HepG2 (cell line): Measurements from ENCODE around the gene MUL1. TPM values are rescaled to one million over a fixed set of nuclear protein-coding genes. Genes with fewer than 3 reads are reported as not detected.

ENCODE experiments used
- AHR ChIP-seq: IDR thresholded peaks from 2 replicates; pipeline ENCODE4 v1.6.1; 2018; ENCODE audit warnings: missing genetic modification reagents, missing compliant biosample characterization
- ATF4 ChIP-seq, 2 experiments: fragments of 450-650 bp in 1 of 2; sonication (generic) in 1 of 2; formaldehyde crosslinking; IDR thresholded peaks; 2 replicates each; pipeline versions ENCODE4 v1.5.0 to v1.8.0; 2020 to 2022; ENCODE audit warnings: mild to moderate bottlenecking in 1 of 2, missing genetic modification reagents in 1 of 2
- CAMTA2 ChIP-seq: sonication (generic); formaldehyde crosslinking; IDR thresholded peaks from 2 replicates; pipeline ENCODE4 v1.4.0; 2020; ENCODE audit warnings: mild to moderate bottlenecking, missing genetic modification reagents, borderline replicate concordance
- DR1 ChIP-seq: sonication (generic); formaldehyde crosslinking; IDR thresholded peaks from 2 replicates; pipeline ENCODE4 v1.8.0; 2021; ENCODE audit warnings: mild to moderate bottlenecking, missing genetic modification reagents, inconsistent platforms
- HMGXB4 ChIP-seq, 2 experiments: sonication (generic) in 1 of 2; formaldehyde crosslinking in 1 of 2; IDR thresholded peaks; 2 replicates each; pipeline versions ENCODE4 v1.4.0 to v1.6.1; 2018 to 2020; ENCODE audit warnings: missing genetic modification reagents in 2 of 2, borderline replicate concordance in 1 of 2, low read depth in 1 of 2, mild to moderate bottlenecking in 1 of 2, missing biosample characterization in 1 of 2
- MED13 ChIP-seq: sonication (generic); formaldehyde crosslinking; IDR thresholded peaks from 2 replicates; pipeline ENCODE4 v1.5.0; 2020; ENCODE audit warnings: missing genetic modification reagents
- MIXL1 ChIP-seq: IDR thresholded peaks from 2 replicates; pipeline ENCODE4 v1.6.1; 2016
- NRL ChIP-seq: sonication (generic); formaldehyde crosslinking; IDR thresholded peaks from 2 replicates; pipeline ENCODE4 v1.5.0; 2020; ENCODE audit warnings: missing genetic modification reagents, mild to moderate bottlenecking, moderate library complexity, borderline replicate concordance
- PBX2 ChIP-seq: IDR thresholded peaks from 2 replicates; pipeline ENCODE4 v1.6.1; 2016; ENCODE audit warnings: control low read depth
- SRSF9 ChIP-seq: fragments of 200-400 bp; formaldehyde crosslinking; IDR thresholded peaks from 2 replicates; pipeline ENCODE4 v1.6.1; 2018; ENCODE audit warnings: borderline replicate concordance, mild to moderate bottlenecking, low read depth, low read length; ENCODE audit not compliant: insufficient read depth, poor library complexity, severe bottlenecking
- TFDP2 ChIP-seq: sonication (generic); formaldehyde crosslinking; IDR thresholded peaks from 2 replicates; pipeline ENCODE4 v1.4.0; 2020; ENCODE audit warnings: missing genetic modification reagents
- TRAFD1 ChIP-seq: sonication (generic); formaldehyde crosslinking; IDR thresholded peaks from 2 replicates; pipeline ENCODE4 v1.5.1; 2020; ENCODE audit warnings: missing genetic modification reagents, mild to moderate bottlenecking, borderline replicate concordance
- ZNF296 ChIP-seq: sonication (generic); formaldehyde crosslinking; conservative IDR thresholded peaks from 2 replicates; pipeline ENCODE4 v1.5.0; 2020; ENCODE audit warnings: mild to moderate bottlenecking, missing genetic modification reagents
- ZNF446 ChIP-seq: sonication (generic); formaldehyde crosslinking; IDR thresholded peaks from 2 replicates; pipeline ENCODE4 v1.5.0; 2020; ENCODE audit warnings: mild to moderate bottlenecking, missing genetic modification reagents
- ZNF609 ChIP-seq: sonication (generic); formaldehyde crosslinking; IDR thresholded peaks from 2 replicates; pipeline ENCODE4 v1.4.0; 2020; ENCODE audit warnings: mild to moderate bottlenecking, missing genetic modification reagents, borderline replicate concordance
- polyA plus RNA-seq, 8 experiments: library from polyadenylated mRNA; depleted of rRNA in 3 of 8; stranded (reverse) in 7 of 8; unstranded in 1 of 8; fragments of >200 nt; fragmentation: Illumina TruSeq in 4 of 8; extraction: Trizol in 4 of 8; gene quantifications; 2 replicates each; pipeline versions ENCODE4 v1.2.1 to v1.2.3, GENCODE V29; 2011 to 2016; ENCODE audit warnings: low read depth in 4 of 8, missing spikeins in 1 of 8, mixed read lengths in 1 of 8; ENCODE audit not compliant: insufficient read depth in 1 of 8
- total RNA-seq, 5 experiments: library from RNA; depleted of rRNA; stranded (reverse); fragments of >200 nt; fragmentation: Illumina TruSeq; extraction: Trizol; gene quantifications; 2 replicates each; pipeline ENCODE4 v1.2.3, GENCODE V29; 2016; ENCODE audit warnings: low read depth in 1 of 5

The MUL1 gene
- total and polyA plus RNA-seq, 2 of the 13 experiments (the other 11 are each of a cell fraction or from before 2014, with no cell fraction given), result 21.5 to 26.5 TPM

GRCh38 chr1:20480243-20480944 is 27.6 kb downstream of the MUL1 start (continued):
- TF ChIP-seq TRAFD1, result no peak
- no peak for TF ChIP-seq NRL (CRISPR knock-in tag)
- no peak for TF ChIP-seq SRSF9
- TF ChIP-seq ZNF446 (CRISPR knock-in tag), result no peak
- peak in 1 of 2 experiments; percentile 81; a peak in 1 of 4 replicates for TF ChIP-seq HMGXB4 (CRISPR knock-in tag; IDR thresholded peaks at IDR 0.05; ENCODE audit: borderline replicate concordance in 1 of 2, low read depth in 1 of 2)
- no peak for TF ChIP-seq PBX2
- TF ChIP-seq CAMTA2 (CRISPR knock-in tag), result no peak
- no peak; the same call in 1 of the 2 replicates for TF ChIP-seq TFDP2
- TF ChIP-seq AHR, result peak; percentile 49; the same call in 1 of the 2 replicates
- TF ChIP-seq MED13 (CRISPR knock-in tag), result peak; percentile 95
- no peak for TF ChIP-seq DR1
- TF ChIP-seq ZNF296 (CRISPR knock-in tag), result no peak; the same call in 1 of the 2 replicates
- TF ChIP-seq ZNF609 (CRISPR knock-in tag), result peak; percentile 74; the same call in 1 of the 2 replicates
- no peak for TF ChIP-seq ATF4 (CRISPR knock-in tag; IDR thresholded peaks at IDR 0.05)
- TF ChIP-seq MIXL1 (CRISPR knock-in tag), result peak; percentile 81
